Upper lobe of left lung (tissue), 4 donors: ENCODE measurements around the gene OSBPL8.

Experiments
- CTCF ChIP-seq, 6 experiments: fragments of 450-650 bp in 4 of 6; fragments of 200-600 bp in 2 of 6; sonication (generic) in 2 of 6; IDR thresholded peaks; one replicate each; pipeline ENCODE4 v1.5.1; 2016 to 2019; ENCODE audit warnings: antibody characterized with exemption in 6 of 6
- POLR2A ChIP-seq, 4 donors: fragments of 450-650 bp; IDR thresholded peaks; one replicate each; pipeline ENCODE4 v1.5.1; 2016 to 2017; ENCODE audit warnings: antibody characterized with exemption in 4 of 4, mild to moderate bottlenecking in 2 of 4

GRCh38 chr12:76366163-76366562 lies 193.4 kb downstream of the OSBPL8 start:
- TF ChIP-seq POLR2A (IDR thresholded peaks at IDR 0.05) (no peak), CTCF (IDR thresholded peaks at IDR 0.05) (no peak)
